ENCODE results near the gene SLPI.

Gene SLPI

DNA sequence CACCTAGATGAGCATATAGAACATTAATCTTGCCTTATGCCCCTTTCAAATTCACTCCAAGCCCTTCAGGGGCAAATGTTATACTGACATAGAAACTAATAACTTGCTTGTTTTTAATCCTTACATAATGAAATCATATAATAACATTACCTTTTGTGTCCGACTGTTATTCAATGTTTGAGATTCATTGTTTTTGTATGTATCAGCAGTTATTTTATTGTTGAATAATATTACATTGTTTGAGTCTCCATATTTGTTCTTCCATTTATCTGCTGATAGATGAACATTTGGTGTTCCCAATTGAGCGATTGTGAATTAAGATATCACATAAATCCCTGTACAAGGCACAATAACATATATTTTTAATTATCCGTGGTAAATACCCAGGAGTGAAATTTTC is 41.5 kb downstream of the SLPI start:
- no peak for DNase-seq (ENCODE audit: low spot score)

DNA sequence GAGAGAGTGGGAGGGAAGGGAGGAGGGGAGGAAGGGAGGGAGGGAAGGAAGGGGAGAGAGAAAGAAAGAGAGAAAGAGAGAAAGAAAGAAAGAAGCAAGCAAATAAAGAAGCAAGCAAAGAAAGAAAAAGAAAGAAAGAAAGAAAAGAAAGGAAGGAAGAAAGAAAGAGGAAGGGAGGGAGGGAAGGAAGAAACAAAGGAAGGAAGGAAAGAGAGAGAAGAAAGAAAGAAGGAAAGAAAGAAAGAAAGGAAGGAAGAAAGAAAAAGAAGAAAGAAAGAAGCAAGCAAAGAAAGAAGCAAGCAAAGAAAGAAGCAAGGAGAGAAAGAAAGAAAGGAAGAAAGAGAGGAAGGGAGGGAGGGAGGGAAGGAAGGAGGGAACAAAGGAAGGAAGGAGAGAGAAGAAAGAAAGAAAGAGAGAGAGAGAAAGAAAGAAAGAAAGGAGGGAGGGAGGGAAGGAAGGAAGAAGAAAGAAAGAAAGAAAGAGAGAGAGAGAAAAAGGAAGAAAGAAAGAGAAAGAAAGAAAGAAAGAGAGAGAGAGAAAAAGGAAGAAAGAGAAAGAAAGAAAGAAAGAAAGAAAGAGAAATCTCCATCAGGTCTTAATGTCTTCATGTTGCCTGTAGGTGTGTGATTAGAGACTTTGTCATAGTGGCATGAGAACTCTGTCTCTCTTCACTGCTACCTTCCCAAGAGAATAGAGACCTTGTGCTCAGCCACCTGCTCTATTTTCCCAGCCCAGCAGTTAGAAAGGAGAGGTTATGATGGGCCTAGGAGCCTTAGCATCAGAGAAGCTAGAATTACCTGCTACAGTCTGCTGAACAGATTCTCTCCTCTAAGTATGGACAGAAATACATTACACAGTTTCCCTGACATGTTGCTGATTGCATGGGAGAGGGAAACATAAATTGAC is 42.5 kb downstream of the SLPI start:
- no peak for DNase-seq (ENCODE audit: low spot score)

DNA sequence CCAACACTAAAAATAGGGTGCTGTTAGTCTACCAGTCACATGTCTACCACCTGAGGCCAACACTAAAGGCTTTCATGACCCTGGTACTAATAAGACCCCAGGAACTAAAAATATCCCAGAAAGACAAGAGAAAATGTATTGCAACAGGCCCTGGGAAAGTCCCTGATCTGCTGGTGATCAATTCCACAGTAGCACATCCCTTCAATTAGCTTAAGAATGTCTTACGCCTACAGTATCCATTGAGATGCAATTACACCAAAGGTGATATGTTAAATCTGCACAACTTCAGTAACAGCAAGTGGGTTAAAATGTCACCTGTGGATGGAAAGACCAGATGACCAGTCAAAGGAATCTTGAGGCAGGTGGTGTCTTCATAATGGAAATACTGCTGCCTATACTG is 44.4 kb downstream of the SLPI start:
- no peak for DNase-seq (ENCODE audit: low spot score)

DNA sequence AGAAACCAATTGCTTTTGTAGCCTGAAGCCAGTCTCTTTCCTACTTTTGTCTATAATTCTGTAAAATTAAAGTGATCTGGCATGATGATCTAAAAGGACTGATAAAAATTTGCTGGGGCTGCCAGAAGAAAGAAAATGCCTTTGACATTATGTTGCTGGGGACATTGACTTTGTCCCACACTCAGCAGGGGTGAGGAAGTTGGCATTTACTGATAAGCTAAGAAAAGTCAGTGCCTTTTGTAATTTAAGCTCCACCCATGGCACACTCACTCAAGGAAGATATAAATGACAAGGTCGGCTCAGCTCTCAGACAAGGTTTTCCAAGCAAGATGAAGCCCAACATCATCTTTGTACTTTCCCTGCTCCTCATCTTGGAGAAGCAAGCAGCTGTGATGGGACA is 47.6 kb downstream of the SLPI start, which contains the start of gene SEMG1:
Gene SEMG1 (plus strand): TSS at position 309 of the 400 bp plus-strand sequence. CDS start 21 bp downstream, at position 330.
- no peak for DNase-seq (ENCODE audit: low spot score)
